Erythroblast (primary cell): Measurements from ENCODE around the gene C20orf204.

Experiments
- GATA1 ChIP-seq: IDR thresholded peaks from 2 replicates; pipeline ENCODE4 v1.6.1; 2011; ENCODE audit warnings: low read depth, mild to moderate bottlenecking, control low read depth, low read length, moderate library complexity
- POLR2A ChIP-seq: IDR thresholded peaks from 2 replicates; pipeline ENCODE4 v1.6.1; 2011; ENCODE audit warnings: mild to moderate bottlenecking, low read length

GRCh38 chr20:64081624-64081964, 45.6 kb downstream of the C20orf204 start:
- TF ChIP-seq POLR2A (no peak), GATA1 (no peak)
